ENCODE data around the gene NUDT16.

DNA sequence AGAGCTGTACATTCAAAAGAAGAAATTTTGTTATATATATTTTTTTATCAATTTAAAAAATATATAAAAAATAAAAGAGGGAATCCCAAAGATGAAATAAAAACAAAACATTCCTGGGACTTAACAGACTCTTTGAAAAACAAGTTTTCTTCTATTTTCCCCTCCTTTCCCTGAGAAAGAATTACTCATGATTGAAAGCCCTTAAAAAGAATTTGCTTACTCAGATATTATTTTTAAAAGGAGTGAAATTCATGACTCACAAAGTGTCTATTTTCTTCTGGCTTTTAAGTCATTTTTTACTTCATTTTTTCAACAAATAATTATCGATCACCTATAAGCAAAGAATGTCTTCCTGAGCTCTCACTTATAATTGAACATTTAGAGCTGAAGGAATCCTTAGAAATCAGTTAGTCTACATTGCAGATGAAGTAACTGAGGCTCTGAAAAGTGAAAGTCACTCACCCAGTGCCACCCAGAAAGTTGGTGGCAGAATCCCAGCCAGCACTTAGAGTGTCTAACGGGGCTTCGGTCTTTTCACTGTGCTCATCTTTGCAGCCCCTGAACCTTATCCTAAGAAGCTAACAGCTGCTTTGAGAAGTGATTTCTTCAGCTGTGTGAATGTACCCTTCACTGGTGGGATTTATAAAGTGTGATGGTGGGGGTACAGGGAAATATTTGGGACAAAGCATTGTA, 42.5 kb upstream of the NUDT16 start:
- TF ChIP-seq POLR2A (IDR thresholded peaks at IDR 0.05) (no peak), EP300 (IDR thresholded peaks at IDR 0.05) (no peak)
- TF ChIP-seq, protein P1, sequence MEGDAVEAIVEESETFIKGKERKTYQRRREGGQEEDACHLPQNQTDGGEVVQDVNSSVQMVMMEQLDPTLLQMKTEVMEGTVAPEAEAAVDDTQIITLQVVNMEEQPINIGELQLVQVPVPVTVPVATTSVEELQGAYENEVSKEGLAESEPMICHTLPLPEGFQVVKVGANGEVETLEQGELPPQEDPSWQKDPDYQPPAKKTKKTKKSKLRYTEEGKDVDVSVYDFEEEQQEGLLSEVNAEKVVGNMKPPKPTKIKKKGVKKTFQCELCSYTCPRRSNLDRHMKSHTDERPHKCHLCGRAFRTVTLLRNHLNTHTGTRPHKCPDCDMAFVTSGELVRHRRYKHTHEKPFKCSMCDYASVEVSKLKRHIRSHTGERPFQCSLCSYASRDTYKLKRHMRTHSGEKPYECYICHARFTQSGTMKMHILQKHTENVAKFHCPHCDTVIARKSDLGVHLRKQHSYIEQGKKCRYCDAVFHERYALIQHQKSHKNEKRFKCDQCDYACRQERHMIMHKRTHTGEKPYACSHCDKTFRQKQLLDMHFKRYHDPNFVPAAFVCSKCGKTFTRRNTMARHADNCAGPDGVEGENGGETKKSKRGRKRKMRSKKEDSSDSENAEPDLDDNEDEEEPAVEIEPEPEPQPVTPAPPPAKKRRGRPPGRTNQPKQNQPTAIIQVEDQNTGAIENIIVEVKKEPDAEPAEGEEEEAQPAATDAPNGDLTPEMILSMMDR (IDR thresholded peaks at IDR 0.05): no peak
